ENCODE results near the gene MEF2D. TPM values are rescaled to one million over a fixed set of nuclear protein-coding genes. Genes with fewer than 3 reads are reported as not detected.

MEF2D gene
- total RNA-seq, 1 donor from 2014 or later = 26.6 TPM

- TF ChIP-seq CTCF (IDR thresholded peaks at IDR 0.05; ENCODE audit: unreplicated experiment) = no peak
- Mint-ChIP-seq H3K4me3 (ENCODE audit: low read depth) (no peak overlapping the region), H3K36me3 (ENCODE audit: insufficient read depth) (no peaks in the 10 kb centered on the region), H3K4me1 (ENCODE audit: low read depth) (peaks cover 6% of the 10 kb centered on the region), H3K27ac (no peak overlapping the region), H3K27me3 (peaks cover 21% of the 10 kb centered on the region), H3K9me3 (ENCODE audit: low read depth) (no peaks in the 10 kb centered on the region)
- DNase-seq (ENCODE audit: low spot score, unreplicated experiment) = no peak
Measured at GRCh38 chr1:156510709-156511108, 10.1 kb upstream of the MEF2D start.

GRCh38 chr1:156509424-156510034 is 9.0 kb upstream of the MEF2D start:
- H3K4me1 Mint-ChIP-seq (ENCODE audit: low read depth) = peaks cover 11% of the 10 kb centered on the region
- peak overlapping the region; percentile 59 for H3K27ac Mint-ChIP-seq
- H3K27me3 Mint-ChIP-seq = peaks cover 21% of the 10 kb centered on the region
- TF ChIP-seq CTCF (IDR thresholded peaks at IDR 0.05; ENCODE audit: unreplicated experiment) = no peak
- H3K36me3 Mint-ChIP-seq (ENCODE audit: insufficient read depth) = no peaks in the 10 kb centered on the region
- H3K4me3 Mint-ChIP-seq (ENCODE audit: low read depth) = no peak overlapping the region
- H3K9me3 Mint-ChIP-seq (ENCODE audit: low read depth) = no peaks in the 10 kb centered on the region
- DNase-seq (ENCODE audit: low spot score, unreplicated experiment) = no peak

- Mint-ChIP-seq H3K9me3 (ENCODE audit: low read depth) (no peaks in the 10 kb centered on the region), H3K36me3 (ENCODE audit: insufficient read depth) (no peaks in the 10 kb centered on the region), H3K4me3 (ENCODE audit: low read depth) (no peak overlapping the region), H3K27ac (peak overlapping the region; percentile 59), H3K27me3 (peaks cover 21% of the 10 kb centered on the region), H3K4me1 (ENCODE audit: low read depth) (peaks cover 18% of the 10 kb centered on the region)
- no peak for DNase-seq (ENCODE audit: low spot score, unreplicated experiment)
- no peak for TF ChIP-seq CTCF (IDR thresholded peaks at IDR 0.05; ENCODE audit: unreplicated experiment)
Measured at GRCh38 chr1:156508955-156509234, 8.3 kb upstream of the MEF2D start.

- Mint-ChIP-seq H3K27me3 (peaks cover 21% of the 10 kb centered on the region), H3K36me3 (ENCODE audit: insufficient read depth) (no peaks in the 10 kb centered on the region), H3K4me3 (ENCODE audit: low read depth) (no peak overlapping the region), H3K4me1 (ENCODE audit: low read depth) (peaks cover 21% of the 10 kb centered on the region), H3K9me3 (ENCODE audit: low read depth) (no peaks in the 10 kb centered on the region), H3K27ac (no peak overlapping the region)
- TF ChIP-seq CTCF (IDR thresholded peaks at IDR 0.05; ENCODE audit: unreplicated experiment) = no peak
- DNase-seq (ENCODE audit: low spot score, unreplicated experiment) = no peak
Measured at GRCh38 chr1:156508205-156508954, 7.8 kb upstream of the MEF2D start.

- no peak for TF ChIP-seq CTCF (IDR thresholded peaks at IDR 0.05; ENCODE audit: unreplicated experiment)
- Mint-ChIP-seq H3K27me3 (peaks cover 16% of the 10 kb centered on the region), H3K27ac (no peak overlapping the region), H3K9me3 (ENCODE audit: low read depth) (no peaks in the 10 kb centered on the region), H3K4me3 (ENCODE audit: low read depth) (no peak overlapping the region), H3K36me3 (ENCODE audit: insufficient read depth) (no peaks in the 10 kb centered on the region), H3K4me1 (ENCODE audit: low read depth) (peaks cover 29% of the 10 kb centered on the region)
- DNase-seq (ENCODE audit: low spot score, unreplicated experiment) = no peak
Measured at GRCh38 chr1:156506450-156506849, 5.9 kb upstream of the MEF2D start.

Data from progenitor cell of endocrine pancreas (in vitro differentiated cells).